ENCODE results near the gene SLC6A1.

The SLC6A1 gene

DNA sequence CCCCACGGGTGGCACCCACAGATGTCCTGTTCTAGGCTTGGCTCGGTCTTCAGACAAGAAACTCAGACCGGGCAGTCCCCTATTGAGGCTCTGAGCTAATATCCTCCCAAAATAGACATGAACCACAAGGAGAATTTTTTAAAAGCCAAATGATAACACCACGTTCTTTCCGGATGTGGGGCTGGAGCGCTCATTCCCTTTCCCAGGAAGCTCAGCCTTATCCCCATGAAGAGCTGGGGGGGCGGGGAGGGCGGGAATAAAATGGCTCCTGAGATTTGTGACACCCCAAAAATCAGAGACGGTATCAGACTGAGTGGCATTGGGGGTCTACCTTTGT, 1.1 kb downstream of the SLC6A1 start:
- no peak for DNase-seq (ENCODE audit: low read depth)

DNA sequence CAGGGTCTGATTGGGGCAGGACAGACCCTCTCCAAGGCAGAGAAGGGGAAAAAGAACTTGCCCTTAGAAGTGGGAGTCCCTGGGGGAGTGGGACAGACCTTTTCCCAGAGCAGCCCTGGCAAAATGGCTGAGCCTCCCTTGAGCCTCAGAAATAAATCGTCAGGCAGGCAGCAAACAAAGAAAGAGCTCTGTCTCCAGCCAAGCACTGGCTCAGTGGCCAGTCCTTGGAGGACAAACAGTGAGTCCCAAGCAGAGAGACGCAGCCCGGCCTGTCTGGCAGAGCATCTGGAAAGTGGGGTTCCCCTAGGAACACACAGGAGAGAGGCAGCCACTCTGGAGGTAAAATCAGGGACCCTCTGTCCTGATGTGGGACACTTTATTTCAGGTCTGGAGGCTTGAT, 1.8 kb downstream of the SLC6A1 start:
- no peak for DNase-seq (ENCODE audit: low read depth)

DNA sequence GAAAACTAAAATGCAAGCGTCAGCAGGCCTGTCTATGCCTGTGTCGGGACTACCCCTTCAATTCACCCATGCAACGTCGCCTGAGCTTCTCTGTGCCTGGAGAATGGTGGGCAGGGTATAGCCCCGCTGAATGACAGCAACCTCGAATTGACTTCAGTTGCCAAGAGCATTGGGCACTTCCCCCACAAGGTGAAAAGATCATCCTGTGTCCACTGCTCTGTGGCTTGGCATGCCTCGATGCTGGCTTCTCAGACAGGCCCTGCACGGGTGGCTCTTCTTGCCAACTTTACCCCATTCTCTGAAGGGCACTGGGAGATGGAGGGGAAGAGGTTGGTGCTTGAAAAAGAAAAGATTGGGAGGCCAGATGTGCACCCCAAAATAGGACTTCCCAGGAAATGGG, 3.3 kb downstream of the SLC6A1 start:
- DNase-seq (ENCODE audit: low read depth) = no peak

DNA sequence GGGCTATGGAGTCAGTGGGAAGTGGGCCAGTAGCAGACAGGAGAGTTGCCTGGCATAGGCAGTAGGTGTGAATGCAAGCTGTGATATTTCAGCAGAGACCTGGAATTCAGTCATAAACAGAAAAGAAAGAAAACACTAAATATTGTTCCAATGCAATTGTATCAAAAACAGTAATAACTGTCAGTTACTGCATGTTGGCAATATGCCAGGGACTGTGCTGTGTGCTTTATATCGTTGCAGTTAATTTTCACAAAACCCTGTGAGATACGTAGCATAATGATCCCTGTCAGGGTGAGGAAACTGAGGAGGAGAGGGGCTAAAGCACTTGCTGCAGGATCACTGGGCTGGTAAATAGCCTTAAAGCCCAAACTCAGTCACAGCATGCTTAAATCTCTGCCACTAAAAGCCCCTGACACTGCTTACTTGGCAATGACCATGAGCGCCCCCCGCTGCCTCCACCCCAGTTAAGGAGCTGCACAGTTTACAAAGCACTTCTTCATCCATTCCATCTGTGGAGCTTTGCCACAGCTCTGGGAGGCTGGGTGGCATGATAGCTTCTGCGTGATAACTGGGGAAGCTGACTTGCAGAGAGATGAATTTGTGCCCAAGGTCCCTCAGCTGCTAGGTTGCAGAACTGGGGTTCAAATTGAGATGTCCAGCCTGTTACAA, 3.9 kb downstream of the SLC6A1 start:
- no peak for DNase-seq (ENCODE audit: low read depth)

DNA sequence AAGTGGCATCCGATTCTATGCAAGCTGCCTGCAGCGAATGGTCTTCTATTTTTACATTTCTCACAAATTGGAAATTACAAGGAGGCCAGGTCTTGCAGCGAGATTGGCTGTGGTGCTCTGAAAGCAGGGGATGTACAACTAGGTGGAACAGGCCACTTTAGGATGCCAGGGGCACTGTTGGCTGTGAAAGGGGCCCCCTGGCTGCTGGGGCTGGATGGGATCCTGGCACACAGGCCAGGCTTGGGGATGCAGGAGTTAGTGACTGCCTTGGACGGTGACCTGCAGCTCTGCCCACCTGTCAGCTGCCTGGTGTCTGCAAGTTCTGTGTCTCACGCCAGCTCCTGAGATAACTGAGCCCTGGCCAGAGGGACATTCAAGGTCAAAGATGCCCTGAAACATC, 4.6 kb downstream of the SLC6A1 start:
- no peak for DNase-seq (ENCODE audit: low read depth)

DNA sequence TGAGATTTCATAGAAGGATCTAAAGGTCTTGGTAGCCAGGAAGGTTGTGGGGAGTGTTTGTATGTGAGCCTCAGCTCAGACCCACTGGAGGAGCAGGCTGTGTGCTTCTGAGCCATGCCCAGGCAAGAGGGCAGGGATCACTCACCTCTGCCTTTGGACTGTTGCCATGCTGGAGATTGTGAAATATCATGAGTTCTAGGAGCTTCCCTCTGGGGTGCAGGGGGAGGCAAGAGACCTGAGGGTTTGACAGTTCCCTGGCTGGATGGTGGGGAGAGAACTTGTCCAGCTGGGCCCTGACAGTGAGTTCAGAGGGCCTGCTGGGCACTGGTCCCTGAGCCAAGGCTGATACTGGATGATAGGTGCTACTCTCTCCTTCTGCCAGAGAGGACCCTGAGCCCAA, 6.0 kb downstream of the SLC6A1 start:
- DNase-seq (ENCODE audit: low read depth) = no peak

DNA sequence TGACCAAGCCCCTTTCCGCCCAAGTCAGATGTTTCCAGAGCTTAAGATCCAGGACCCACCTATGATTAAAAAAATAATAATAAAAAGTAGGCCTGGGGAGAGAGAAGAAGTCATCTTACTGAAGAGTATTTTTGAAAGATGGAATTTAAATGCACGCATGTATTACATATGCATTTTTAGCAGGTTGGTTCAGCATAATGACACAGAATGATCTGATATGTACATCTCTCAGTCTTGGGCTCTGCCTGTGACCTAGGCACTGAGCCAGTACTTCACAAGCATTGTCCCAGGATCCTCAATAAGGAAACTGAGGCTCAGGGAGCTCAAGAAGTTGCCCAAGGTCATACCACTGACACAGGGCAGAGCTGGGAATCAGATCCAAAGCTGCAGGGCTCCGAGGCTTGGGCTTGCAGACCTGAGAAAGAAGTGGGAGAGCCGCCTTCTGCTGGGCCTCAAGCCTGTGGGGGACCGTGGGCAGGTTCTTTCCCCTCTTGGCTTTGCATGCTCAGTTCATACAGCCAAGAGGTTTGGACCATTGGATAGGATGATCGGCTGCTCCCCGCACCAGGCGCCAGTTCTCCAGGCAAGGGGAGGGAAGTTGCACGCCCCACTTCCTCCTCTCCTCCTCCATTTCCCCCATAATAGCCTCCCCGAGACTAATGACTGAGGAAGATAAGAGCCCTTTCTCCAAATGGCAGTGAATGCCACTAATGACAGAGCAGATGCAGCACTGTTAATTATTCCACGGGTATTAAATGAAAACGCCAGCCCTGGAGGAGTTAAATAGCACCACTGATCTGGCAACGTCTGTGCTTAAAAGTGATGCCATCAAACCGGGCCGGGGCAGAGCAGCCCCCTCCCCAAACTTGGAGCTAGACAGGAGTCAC, 6.9 kb downstream of the SLC6A1 start:
- no peak for DNase-seq (ENCODE audit: low read depth)

DNA sequence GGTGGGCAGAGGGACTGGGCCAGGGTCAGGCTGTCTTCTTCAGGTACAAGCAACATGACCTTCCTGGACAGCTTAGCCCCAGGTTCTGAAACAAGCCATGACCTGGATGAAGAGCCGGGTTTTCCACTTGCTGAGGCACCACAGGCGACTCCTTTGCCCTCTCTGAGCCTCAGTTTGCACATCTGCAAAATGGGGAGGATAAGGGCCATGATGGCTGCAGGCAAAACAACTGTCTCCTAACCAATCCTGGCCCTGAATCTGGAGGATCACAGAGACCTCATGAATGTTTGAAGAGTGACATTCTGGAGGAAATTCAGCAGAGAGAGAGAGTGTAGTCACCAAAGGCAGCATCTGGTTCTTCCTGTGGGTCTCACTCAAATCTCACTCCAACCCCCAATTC, 8.0 kb downstream of the SLC6A1 start:
- DNase-seq (ENCODE audit: low read depth) = no peak

DNA sequence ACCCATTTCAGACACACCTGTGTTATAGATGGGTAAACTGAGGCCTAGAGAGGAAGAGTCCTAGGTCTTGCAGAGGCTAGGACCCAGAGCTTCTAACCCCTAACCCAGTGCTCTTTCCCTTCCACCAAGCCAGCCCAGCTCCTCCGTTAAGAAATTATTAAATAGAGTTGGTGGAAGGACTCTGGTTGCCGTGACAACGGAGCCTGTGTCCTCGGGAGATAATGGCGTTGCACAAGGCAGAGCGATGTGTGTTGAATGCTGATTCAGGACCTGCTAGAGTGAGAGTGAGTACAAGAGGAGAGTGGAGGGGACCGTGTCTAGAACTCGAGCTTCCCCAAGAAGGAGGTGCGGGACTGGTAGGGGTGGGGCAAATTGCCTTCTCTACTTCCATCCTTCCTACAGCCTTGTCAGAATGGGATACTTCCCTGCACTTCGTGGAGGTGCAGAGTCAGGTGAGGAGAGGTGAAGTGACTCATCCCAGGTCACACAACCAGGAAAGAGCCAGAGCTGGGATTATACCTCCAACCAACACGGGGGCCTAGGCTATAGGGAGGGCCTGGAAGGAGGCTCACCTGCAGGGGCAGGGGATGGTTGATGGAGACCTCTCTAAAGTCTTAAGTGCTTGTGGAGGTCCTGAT, 8.6 kb downstream of the SLC6A1 start:
- no peak for DNase-seq (ENCODE audit: low read depth)

DNA sequence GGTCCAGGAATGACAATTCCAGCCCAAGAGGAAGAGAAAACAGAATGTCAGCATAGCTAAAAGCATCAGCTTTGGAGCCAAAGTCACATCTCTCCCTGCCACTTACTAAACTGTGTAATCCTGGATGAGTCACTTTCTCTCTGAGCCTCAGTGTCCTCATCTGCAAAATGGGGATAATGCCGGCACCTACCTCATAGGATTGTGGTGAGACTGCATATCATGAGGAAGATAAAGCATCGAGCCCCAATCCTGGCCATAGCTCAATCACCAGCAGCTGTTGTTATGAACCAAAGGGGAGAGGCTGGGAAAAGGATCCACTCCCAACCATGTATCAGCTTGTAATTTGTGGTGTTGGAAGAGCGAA, 9.1 kb downstream of the SLC6A1 start:
- DNase-seq (ENCODE audit: low read depth) = no peak

DNA sequence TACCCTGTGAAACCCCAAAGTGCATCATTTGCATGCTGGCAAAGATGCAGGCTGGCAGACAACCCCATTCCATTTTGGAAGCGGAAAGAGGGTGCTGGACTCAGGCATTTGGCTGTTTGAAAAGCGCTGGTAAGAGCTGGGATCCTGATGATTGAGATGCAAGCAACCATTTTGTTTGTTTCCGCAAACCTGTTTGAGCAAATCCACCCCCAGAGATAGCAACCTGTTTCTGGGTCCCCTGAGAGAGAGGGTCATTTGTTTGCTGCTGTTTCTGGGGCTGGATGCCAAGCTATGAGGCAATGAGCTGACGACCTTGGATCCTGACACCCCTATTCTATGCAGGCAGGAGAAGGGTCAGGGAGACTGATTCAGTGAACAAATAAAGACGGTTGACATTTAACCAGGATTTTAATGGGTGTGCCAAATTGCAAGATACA, 9.8 kb downstream of the SLC6A1 start:
- no peak for DNase-seq (ENCODE audit: low read depth)

DNA sequence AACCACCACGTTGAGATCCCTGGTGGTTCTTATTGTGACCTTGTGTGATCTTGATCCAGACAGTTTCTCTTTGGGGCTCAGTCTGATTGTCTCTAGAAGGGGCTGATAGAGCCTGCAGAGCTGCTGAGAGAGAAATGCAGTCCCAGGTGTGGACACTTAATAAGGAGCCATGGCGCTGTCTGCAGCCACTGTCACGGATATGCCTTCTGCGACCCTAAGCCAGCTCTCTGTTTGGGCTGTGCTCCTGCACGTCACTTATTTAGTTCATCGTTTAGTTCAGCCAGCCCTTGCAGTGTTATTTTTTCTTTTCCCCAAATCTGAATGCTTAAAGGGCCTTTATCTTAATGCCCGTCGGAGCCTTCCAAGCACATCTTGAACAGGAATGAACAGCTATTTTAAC, 12.0 kb downstream of the SLC6A1 start:
- DNase-seq (ENCODE audit: low read depth) = no peak

DNA sequence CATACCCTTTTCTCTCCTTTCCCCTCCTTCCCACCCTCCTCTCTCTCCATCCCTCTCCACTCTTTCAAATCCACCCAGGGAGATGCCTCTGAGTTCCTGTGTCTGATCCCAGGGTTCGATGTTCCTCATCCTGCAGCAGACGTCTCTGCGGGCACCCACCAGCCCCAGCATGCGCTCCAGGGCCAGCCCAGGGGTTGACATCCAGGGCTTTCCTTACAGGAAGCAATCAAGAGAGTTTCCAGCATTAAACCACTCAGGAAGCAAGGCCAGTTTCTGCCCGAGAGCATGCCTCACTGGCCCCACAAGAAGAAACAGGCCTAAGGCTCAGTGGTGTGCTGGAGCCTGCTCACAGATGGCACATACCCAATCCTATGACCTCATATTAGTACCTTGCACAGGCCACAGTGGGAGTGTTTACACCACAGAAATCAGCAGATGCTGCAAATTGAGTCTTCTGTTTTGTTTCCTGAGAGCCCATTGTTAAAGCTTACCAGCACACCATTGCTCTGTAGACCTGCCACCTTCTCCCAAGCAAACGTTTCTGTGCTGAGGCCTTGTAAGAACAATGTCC, 13.2 kb downstream of the SLC6A1 start:
- DNase-seq (ENCODE audit: low read depth) = no peak

DNA sequence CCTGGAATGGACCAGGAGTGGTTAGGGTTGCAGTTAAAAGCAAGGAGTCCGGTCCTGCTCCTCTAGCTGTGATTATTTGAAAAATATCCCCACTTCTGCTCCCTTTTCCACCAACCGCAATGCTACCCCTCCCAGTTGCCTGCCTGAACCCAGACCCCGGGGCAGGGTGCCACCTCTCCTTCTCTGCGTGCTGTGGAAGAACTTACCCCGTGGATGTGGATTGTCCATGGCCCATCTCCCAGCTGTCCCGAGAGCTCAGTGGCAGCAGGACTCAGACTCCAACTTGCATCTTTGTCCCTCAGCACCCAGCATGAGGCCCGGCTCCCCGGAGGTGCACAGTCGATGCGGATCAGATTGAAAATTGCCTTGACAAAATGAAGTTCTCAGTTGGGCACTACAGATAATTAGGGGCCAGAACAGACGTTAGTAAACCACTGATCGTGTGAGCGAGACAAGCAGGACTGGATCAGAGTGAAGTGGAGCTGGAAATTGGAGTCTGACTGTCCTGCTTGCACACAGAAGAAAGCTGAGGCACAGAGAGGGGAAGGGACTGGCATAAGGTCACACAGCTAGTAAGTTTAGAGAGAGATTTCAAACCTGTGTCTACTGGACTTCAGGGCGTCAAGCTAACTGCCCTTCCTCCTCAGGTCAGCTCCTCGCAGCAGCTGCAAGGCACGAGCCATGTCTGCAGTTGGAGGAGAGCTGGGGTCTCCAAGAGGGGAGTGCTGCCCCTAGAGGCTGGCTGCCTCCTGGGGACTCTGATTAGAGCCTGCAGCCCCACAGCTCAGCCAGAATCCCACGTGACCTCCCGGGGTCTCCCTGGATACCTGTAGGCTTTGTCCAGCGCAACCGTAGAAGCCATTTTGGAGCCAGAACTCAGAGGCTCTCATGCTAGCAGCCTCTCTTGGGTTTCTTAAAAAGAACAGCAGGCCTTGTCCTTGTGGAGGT, 14.7 kb downstream of the SLC6A1 start:
- no peak for DNase-seq (ENCODE audit: low read depth)

DNA sequence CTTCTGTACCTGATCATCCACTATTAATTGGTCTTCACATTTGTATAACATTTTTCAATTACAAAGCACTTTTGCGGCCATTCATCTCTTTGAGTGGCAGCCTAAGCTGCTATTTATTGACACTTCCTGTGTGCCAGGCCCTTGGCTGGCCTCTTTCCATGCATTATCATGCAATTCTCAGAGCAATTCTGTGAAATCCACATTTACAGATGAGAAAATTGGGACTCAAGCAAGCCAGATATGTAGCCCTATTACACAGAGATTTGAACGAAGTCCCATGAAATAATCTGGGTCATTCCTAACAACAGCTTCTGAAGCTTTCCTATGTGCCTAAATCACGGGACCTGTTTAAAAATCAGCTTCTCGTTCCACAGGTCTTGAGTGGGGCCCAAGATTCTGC, 17.4 kb downstream of the SLC6A1 start:
- no peak for DNase-seq (ENCODE audit: low read depth)

DNA sequence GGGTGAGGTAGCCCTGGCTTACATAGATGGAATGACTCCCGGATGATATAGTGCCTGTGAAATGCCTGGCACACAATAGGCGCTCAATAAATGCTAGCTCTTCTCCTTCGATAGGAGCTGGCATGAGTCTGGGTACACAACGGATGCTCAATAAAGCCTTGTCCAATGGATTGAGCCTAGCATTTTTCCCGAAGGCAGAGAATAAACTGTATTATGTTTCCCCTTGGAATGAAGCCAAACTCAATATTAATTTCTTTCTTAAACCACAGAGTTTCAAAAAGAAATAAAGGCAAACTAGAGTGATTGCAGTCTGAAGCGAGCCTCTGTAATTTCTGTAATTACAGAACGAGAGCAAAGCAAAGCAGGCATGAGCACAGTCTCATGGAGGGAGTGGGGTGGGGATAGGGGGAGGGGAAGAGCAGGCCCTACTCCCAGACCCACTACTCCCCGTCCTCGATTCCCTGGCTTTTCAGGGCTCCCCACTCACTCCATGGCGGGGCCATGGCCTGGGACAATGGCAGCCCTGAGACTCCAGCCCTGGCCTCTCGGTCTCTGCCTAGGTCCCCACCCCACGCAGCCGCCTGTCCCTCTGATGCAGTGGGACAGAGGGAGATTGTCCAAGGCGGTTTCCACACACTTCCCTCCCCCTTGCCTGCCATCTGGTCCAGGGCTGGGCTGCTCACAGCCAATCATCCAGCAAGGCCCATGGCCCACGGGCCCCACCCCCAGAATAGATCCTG, 18.0 kb downstream of the SLC6A1 start:
- DNase-seq (ENCODE audit: low read depth) = no peak

DNA sequence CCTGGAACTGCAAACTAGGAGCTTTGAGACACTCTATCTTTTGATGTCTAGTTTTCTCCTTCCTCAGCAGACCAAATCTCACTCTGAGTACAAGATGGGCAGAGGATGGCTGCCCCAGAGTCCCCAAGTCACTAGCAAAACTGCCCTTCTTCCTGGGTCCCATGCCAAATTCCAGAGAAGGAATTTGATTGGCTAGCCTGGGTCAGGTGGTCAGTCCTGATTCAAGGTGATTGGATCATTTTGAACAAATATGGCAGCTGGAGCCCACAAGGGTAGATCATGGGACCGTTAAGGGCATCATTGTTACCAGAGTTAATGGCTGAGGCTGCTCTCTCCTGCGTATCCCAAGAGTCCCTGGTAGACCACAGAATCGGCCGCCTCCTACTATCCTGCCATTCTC, 21.7 kb downstream of the SLC6A1 start:
- no peak for DNase-seq (ENCODE audit: low read depth)

DNA sequence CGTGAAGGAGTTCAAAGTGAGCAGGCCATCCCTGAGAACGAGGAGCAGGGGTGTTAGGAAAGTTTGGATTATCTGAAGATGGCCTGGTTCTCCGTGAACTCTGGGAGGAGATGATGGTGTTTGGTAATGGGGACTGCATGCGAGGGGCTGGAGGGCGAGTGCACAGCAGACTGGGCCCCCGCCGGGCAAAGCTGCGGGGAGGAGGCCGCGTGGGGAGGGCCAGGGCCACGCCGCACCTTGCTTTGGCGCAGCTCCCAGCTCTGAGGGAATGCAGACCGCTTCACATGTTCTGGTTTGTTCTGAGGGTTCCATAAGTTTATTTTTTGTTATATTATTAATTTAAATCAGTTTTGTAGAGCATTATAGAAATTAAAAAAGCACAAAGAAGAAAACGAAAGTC, 22.2 kb downstream of the SLC6A1 start:
- DNase-seq (ENCODE audit: low read depth) = no peak

DNA sequence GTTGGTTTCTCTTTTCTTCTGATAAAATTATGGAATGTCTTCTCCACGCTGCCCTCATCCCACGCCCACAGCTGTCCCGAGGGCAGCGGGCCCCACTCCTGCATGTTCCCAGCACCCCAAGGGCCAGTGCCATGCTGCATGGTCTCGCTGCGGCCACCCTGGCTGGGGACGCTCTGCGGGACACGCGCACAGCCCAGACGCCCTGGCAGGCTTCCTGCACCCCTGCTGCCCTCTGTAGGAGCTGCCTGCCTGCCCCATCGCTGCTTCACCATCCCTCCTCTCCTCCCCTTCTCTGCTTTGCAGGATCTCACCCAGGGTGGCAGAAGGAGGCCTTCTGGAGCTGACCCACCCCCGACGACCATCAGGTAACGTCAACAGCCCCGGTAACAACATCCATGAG, 22.8 kb downstream of the SLC6A1 start:
- DNase-seq (ENCODE audit: low read depth) = no peak

DNA sequence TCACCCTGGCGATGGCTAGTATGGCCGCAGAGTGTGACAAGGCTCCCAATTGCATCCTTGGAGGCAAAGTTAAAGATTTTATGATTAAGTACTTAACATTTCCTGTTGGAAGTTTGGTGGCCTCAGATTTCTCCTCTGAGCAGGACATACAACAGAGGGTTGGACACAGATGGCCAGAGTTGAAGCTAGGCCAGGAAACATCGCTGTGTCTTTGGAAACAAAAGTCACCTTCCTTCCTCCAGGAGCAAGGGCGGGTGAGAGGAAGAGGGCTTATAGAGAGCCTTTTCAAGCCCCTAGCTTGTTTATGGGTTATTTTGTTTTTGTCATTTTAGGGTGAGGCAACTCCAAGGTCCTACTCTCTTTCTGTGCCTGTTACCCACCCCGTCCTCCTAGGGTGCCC, 24.2 kb downstream of the SLC6A1 start:
- DNase-seq (ENCODE audit: low read depth) = no peak

DNA sequence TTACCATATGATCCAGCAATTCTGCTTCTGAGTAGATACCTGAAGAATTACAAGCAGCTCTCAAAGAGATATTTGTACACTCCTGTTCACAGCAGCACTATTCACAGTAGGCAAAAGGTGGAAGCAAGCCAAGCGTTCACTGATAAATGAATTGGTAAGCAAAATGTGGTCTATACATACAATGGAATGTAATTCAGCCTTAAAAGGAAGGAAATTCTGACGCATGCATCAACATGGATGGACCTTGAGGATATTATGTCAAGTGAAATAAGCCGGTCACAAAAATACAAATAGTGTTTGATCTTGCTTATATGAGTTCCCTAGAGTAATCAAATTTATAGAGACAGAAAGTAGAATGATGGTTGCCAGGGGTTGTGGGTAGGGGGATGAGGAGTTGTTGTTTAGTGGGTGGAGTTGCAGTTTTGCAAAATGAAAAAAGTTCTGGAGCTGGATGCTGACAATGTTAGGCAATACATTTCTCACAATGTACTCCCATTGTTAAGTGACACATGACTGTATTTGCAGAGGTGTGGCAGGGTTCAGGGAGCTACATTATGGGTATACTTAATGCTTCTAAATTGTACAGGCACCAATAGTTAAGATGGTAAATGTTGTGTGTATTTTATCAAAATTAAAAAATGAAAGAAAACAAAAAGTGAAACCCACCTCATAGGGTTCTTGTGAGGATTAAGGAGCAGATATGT, 26.7 kb downstream of the SLC6A1 start:
- no peak for DNase-seq (ENCODE audit: low read depth)

All from GM04503 (cell line).